Neuron (in vitro differentiated cells): ENCODE data around the gene MEPE.
A peak's percentile ranks its signal among the peaks of the same experiment; 100 is the strongest.

Source experiments
- H2AFZ ChIP-seq: one replicate; pipeline ENCODE4 v1.6.1; 2013; ENCODE audit warnings: low read depth, mild to moderate bottlenecking, inconsistent platforms, low read length, moderate library complexity
- H3K27me3 ChIP-seq: one replicate; pipeline ENCODE4 v1.6.1; 2013; ENCODE audit warnings: low read length; ENCODE audit not compliant: insufficient read depth
- H3K36me3 ChIP-seq: one replicate; pipeline ENCODE4 v1.6.1; 2013; ENCODE audit warnings: low read length; ENCODE audit not compliant: insufficient read depth
- H3K4me1 ChIP-seq: one replicate; pipeline ENCODE4 v1.6.1; 2013; ENCODE audit warnings: low read length; ENCODE audit not compliant: insufficient read depth
- H3K4me3 ChIP-seq: 2 replicates; pipeline ENCODE4 v1.5.1; 2013; ENCODE audit warnings: mild to moderate bottlenecking, low read length, moderate library complexity
- H3K9me3 ChIP-seq: one replicate; pipeline ENCODE4 v1.6.1; 2013; ENCODE audit warnings: low read length

The MEPE gene

DNA sequence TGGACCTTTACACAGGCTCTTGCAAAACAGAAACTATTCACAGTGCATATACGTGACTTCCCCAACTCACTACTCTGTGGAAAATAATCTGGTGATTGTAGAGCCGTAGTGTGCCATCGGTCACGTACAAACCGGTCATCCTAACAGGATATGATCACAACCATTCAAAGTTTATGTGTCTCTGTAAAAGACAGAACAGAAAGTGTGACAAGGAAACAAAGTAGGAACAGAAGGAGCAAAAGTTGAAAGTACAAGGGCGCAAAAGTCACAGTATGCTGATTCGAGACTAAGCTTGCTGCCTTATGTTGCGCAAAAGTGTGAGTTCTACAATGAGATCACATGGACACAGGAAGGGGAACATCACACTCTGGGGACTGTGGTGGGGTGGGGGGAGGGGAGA lies 18.6 kb downstream of the MEPE start:
- H3K4me1 ChIP-seq, result peaks cover 3% of the 10 kb centered on the region
- H2AFZ ChIP-seq, result no peak overlapping the region
- H3K27me3 ChIP-seq, result no peaks in the 10 kb centered on the region
- H3K4me3 ChIP-seq, result no peak overlapping the region
- H3K36me3 ChIP-seq, result no peaks in the 10 kb centered on the region
- no peaks in the 10 kb centered on the region for H3K9me3 ChIP-seq

DNA sequence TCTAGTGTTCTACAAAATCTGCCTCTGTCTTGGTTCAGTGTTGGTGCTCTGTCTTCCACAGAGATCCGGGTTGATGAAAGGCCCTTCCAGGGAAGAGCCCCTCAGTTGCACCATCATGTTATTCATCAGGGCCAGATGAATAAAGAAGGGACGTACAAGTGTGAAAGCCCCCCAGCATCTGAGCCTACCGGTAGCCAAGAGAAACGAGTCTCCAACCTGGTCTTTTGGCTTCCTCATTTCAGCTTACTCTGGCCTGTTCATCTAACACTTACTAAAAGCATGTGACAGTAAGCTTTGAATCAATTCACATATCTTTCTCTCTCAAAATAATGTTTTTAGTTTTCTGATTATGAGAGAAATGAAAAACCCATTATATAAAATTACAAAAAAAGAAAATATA lies 19.2 kb downstream of the MEPE start:
- H3K4me1 ChIP-seq, result peaks cover 3% of the 10 kb centered on the region
- no peaks in the 10 kb centered on the region for H3K27me3 ChIP-seq
- H3K4me3 ChIP-seq, result no peak overlapping the region
- no peaks in the 10 kb centered on the region for H3K36me3 ChIP-seq
- no peaks in the 10 kb centered on the region for H3K9me3 ChIP-seq
- no peak overlapping the region for H2AFZ ChIP-seq

DNA sequence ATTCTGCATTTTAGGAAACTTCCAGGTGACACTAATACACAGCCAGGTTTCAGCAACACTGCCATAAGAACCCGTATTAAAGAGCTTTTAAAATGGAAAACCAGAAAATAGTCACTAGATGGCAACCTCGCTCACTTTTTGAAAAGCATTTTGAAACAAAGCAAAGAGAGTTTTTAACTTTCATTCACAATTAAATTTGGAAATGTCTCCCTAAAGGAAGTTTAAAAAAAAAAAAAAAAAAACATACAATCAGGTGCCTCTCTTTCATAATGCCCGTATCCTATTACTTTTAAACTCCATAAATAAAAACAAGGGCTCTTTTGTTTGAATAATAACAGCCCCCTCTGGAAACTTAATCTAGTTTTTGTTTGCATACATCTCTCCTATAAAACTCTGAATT lies 20.3 kb downstream of the MEPE start:
- H3K36me3 ChIP-seq, result no peaks in the 10 kb centered on the region
- peak overlapping the region; percentile 44 for H2AFZ ChIP-seq
- H3K27me3 ChIP-seq, result no peaks in the 10 kb centered on the region
- no peak overlapping the region for H3K4me3 ChIP-seq
- H3K4me1 ChIP-seq, result peaks cover 3% of the 10 kb centered on the region
- no peaks in the 10 kb centered on the region for H3K9me3 ChIP-seq

DNA sequence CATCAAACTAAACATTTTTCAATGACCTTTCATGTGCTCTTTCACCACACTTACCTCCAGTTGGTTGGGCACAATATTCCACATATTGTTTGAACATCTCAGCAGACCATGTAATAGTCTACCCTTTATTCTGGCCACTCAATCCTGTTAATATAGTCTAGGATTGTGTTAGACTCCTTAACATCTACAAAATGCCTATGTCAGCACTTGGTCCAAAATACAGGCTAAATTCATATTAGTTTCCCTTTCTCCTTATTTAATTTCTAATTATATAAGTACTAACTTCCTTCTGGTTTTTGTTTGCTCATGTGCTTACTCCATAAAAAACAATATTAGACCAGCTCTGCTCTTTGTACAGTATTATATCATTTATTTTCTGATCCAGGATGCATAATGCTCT lies 21.1 kb downstream of the MEPE start:
- no peaks in the 10 kb centered on the region for H3K27me3 ChIP-seq

DNA sequence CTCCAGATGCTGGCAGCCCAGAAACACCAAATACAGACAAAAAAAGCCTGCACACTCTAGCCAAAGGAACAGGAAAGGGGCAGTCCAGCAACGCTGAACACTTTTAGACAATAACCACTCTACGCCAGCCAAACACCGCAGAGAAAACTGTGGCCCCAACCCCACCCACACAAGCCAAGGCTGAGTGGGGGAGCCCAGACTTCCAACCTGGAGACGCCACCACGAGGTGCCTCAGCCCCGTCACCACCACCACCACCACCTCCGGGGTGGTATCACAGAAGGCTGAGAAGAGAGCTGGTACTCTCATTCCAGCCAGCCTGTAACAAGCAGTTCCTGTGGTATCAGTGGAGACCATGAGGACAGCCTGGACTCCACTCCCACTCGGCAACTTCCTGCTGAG lies 22.8 kb downstream of the MEPE start:
- H3K4me3 ChIP-seq, result no peak overlapping the region
- no peak overlapping the region for H2AFZ ChIP-seq
- no peaks in the 10 kb centered on the region for H3K36me3 ChIP-seq
- H3K4me1 ChIP-seq, result no peaks in the 10 kb centered on the region
- no peaks in the 10 kb centered on the region for H3K27me3 ChIP-seq
- no peaks in the 10 kb centered on the region for H3K9me3 ChIP-seq

More for the DNA sequence above, 21.1 kb downstream of the MEPE start:
- no peak overlapping the region for H3K4me3 ChIP-seq
- no peaks in the 10 kb centered on the region for H3K36me3 ChIP-seq
- H3K4me1 ChIP-seq, result no peaks in the 10 kb centered on the region
- no peaks in the 10 kb centered on the region for H3K9me3 ChIP-seq
- no peak overlapping the region for H2AFZ ChIP-seq

DNA sequence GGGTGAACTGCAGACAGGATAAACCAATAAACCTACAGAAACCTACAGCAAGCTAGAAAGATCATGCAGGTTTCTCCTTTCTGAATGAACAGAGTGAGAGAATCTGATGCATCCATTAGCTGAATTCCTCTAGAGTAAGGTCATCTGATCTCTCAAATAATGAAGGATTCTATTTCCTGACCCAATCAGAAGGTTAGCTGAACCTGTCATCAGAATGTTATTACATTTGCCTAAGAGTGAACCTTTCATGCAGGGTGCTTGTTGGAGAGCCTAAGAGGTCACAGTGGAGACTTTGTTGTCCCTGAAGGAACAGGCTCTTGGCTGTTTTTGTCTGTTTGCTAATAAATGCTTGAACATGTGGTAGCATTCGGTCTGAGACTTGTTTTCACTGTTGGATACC lies 24.0 kb downstream of the MEPE start:
- Histone ChIP-seq H3K4me1 (no peaks in the 10 kb centered on the region), H3K27me3 (no peaks in the 10 kb centered on the region), H2AFZ (no peak overlapping the region), H3K9me3 (no peaks in the 10 kb centered on the region), H3K36me3 (no peaks in the 10 kb centered on the region), H3K4me3 (no peak overlapping the region)

DNA sequence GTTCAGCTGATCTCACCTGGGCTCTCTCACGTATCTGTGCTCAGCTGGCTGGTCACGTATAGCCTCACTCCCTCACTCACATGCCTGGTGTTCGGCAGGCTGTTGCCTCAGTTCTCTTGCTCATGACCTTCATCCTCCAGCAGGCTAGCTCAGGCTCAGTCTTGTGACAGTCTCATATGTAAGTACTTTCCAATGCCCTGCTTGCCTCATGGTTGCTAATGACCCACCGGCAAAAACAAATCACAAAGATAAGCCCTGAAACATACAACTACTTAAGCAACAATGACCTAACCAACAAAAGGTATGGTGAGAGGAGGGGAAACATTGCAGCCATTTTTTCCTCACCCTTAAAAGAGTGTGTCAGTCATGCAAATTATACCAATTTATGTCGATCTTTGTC lies 25.0 kb downstream of the MEPE start:
- Histone ChIP-seq H3K27me3 (no peaks in the 10 kb centered on the region), H3K4me1 (no peaks in the 10 kb centered on the region), H3K36me3 (no peaks in the 10 kb centered on the region), H2AFZ (no peak overlapping the region), H3K4me3 (no peak overlapping the region), H3K9me3 (no peaks in the 10 kb centered on the region)

DNA sequence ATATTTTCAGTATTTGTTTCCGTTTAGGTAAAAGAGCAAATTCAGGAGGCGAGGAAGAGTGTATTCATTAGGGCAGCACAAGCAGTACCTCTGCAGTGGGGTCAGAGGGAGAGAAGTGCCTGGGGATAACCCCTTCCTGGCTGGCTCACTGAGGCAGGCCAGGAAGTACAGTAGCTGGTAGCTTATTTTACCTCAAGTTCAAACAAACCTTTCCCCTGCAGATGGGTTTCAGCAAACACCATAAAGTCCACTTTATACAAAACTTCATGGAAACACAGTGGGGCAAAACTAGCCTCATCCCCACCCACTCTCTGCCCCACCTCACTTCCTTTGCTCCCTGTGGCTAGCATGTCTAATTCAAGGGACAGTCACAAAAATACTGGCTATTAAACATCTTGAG lies 29.5 kb downstream of the MEPE start:
- no peak overlapping the region for H2AFZ ChIP-seq
- no peak overlapping the region for H3K4me3 ChIP-seq
- no peaks in the 10 kb centered on the region for H3K36me3 ChIP-seq
- H3K9me3 ChIP-seq, result no peaks in the 10 kb centered on the region
- H3K27me3 ChIP-seq, result no peaks in the 10 kb centered on the region
- H3K4me1 ChIP-seq, result peaks cover 9% of the 10 kb centered on the region

DNA sequence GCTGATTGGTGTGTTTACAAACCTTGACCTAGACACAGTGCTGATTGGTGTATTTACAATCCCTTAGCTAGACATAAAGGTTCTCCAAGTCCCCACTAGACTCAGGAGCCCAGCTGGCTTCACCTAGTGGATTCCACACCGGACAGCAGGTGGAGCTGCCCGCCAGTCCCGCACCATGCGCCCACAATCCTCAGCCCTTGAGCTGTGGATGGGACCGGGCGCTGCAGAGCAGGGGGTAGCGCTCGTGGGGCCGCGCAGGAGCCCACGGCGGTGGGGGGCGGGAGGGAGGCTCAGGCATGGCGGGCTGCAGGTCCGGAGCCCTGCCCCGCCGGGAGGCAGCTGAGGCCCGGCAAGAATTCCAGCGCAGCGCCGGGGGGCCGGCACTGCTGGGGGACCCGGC lies 30.7 kb downstream of the MEPE start:
- H3K9me3 ChIP-seq, result no peaks in the 10 kb centered on the region
- H3K4me1 ChIP-seq, result peaks cover 9% of the 10 kb centered on the region
- no peak overlapping the region for H3K4me3 ChIP-seq
- no peaks in the 10 kb centered on the region for H3K36me3 ChIP-seq
- H2AFZ ChIP-seq, result no peak overlapping the region
- H3K27me3 ChIP-seq, result no peaks in the 10 kb centered on the region

DNA sequence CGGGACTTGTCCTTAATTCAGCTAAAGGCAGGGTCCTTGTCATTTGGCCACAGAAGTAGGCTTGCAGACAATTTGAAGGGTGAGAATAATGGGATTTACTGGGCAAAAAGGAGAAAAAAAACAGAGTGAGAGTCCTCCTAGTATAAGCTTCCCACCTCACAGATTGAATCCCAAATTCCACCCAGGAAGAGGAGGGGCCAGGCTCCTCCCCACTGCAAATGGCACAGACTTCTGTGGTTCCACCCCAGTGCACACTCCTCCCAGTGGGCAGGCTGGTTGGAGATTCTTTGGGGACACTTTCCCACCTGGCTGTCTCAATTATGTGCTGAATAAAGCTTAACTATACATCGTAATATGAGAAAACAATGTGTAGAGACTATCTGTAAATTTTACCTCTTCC lies 31.6 kb downstream of the MEPE start:
- Histone ChIP-seq H3K4me1 (peaks cover 9% of the 10 kb centered on the region), H3K4me3 (no peak overlapping the region), H3K9me3 (no peaks in the 10 kb centered on the region), H2AFZ (no peak overlapping the region), H3K36me3 (no peaks in the 10 kb centered on the region), H3K27me3 (no peaks in the 10 kb centered on the region)

DNA sequence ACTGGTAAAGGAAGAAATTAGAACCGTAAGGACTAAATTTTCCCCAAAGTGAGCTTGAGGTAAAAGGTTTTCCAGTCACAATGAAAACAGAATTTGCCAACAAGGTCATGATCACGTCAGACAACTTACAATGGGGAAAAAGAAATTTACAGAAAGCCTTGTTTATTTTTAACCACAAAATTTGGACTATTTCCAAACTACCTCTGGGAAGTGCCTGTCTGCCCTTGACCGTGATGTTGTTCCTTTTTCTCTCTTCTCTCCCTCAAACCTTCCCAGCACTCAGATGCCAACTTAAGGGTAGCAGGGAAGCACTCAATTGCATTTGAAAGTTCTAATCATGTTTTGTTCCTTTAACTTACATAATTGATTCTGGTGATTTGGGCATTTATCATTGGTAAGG lies 32.5 kb downstream of the MEPE start:
- no peaks in the 10 kb centered on the region for H3K9me3 ChIP-seq
- H3K36me3 ChIP-seq, result no peaks in the 10 kb centered on the region
- no peak overlapping the region for H2AFZ ChIP-seq
- no peaks in the 10 kb centered on the region for H3K27me3 ChIP-seq
- H3K4me3 ChIP-seq, result no peak overlapping the region
- peaks cover 9% of the 10 kb centered on the region for H3K4me1 ChIP-seq

DNA sequence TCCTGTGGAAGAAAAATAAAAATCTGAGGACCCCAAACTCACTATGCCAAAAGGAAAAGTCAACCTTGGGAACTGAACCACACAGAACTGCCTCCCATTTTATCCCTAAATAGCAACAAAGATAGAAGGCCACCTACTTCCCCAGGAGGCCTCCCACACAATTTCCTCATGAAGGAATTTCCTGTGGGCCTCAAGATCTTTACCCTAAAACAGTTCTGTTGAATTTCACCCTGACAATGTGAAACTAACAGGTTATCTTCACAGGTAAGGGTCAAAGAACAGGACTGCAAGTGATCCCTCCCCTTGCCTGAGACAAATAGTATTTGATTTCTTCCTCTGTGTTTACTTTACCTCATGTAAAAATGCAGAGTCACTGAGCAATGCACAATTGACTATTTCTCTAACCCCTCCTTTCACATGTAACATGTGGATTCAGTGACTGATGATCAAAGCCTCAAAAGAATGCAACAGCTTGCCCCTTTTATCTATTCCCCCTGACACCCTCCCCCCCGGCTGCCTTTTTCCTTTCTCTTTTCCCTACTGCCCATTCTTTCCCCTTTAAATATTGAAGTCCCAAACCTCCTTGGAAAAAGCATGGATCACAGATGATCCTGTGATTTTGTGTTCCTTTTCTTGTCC lies 33.3 kb downstream of the MEPE start:
- H2AFZ ChIP-seq, result no peak overlapping the region
- H3K27me3 ChIP-seq, result no peaks in the 10 kb centered on the region
- no peaks in the 10 kb centered on the region for H3K9me3 ChIP-seq
- H3K4me3 ChIP-seq, result no peak overlapping the region
- H3K4me1 ChIP-seq, result peaks cover 9% of the 10 kb centered on the region
- no peaks in the 10 kb centered on the region for H3K36me3 ChIP-seq

DNA sequence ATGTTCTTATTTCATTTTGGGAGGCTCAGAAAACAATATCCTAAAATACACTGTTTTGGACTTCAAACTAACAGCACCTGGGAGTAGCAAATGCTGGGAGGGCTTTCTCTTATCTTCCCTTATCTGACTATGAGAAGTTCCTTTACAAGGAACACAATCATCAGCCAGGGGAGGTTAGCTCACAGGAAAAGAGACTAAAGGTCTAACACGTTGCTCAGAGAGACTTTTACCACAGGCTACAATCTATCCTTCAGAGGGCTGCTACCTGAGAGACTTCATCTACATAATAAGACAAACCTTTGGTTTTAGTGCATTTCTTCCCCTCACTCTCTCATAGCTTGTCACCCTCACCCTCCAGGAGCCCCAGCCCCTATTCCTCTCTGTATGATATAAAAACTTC lies 35.8 kb downstream of the MEPE start:
- no peaks in the 10 kb centered on the region for H3K27me3 ChIP-seq
- H3K4me3 ChIP-seq, result no peak overlapping the region
- H3K9me3 ChIP-seq, result no peaks in the 10 kb centered on the region
- H2AFZ ChIP-seq, result no peak overlapping the region
- no peaks in the 10 kb centered on the region for H3K36me3 ChIP-seq
- peaks cover 9% of the 10 kb centered on the region for H3K4me1 ChIP-seq

DNA sequence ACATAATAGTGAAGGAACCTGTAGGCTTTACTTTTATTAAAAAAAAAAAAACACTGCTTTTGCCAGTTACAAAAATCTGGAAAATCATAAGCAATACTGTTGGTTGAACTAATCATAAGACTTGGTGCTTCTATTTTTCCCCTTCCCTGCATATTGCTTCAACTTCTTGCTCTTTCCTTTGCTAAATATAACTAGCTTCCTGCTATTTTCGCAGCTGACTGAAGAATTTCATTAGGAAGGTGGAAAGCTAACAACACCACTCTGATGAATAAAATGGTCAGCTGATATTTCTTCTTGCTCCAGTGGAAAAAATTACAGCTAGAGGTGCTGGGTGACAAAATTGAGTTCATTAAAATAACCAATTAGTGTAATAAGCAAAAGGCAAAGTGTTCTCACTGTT lies 39.3 kb downstream of the MEPE start:
- H3K4me1 ChIP-seq, result peaks cover 1% of the 10 kb centered on the region
- no peaks in the 10 kb centered on the region for H3K27me3 ChIP-seq
- H3K36me3 ChIP-seq, result no peaks in the 10 kb centered on the region
- no peak overlapping the region for H2AFZ ChIP-seq
- no peaks in the 10 kb centered on the region for H3K9me3 ChIP-seq
- H3K4me3 ChIP-seq, result no peak overlapping the region
